ENCODE results near the gene PAGE2.
A peak's percentile ranks its signal among the peaks of the same experiment; 100 is the strongest.
"Not testable (repeated sequence)": the region's sequence is repeated elsewhere in the genome, so short reads cannot be mapped to it uniquely, and the experiment has no call there.

Gene PAGE2

GRCh38 chrX:55127692-55128091 is 38.9 kb downstream of the PAGE2 start:
- DNase-seq: no peak

GRCh38 chrX:55129361-55129760 is 40.5 kb downstream of the PAGE2 start:
- DNase-seq: no peak

- peak; percentile 70 for DNase-seq
Measured at GRCh38 chrX:55130481-55130880, 41.7 kb downstream of the PAGE2 start.

GRCh38 chrX:55132416-55132815 is 43.6 kb downstream of the PAGE2 start:
- no peak for DNase-seq

- DNase-seq: peak; percentile 67
Measured at GRCh38 chrX:55135171-55135570, 46.4 kb downstream of the PAGE2 start.

- DNase-seq: not testable (repeated sequence)
Measured at GRCh38 chrX:55140800-55141199, 52.0 kb downstream of the PAGE2 start.

Measured in hematopoietic multipotent progenitor cell treated with erythropoietin and hydrocortisone succinate and interleukin-3 and kit ligand, for 8 days (in vitro differentiated cells).